BLaER1 treated with 17β-estradiol and CSF1 and Interleukin-3, amounts not matched to agents 10 nM and 100 nM (cell line): ENCODE data around the gene ZNF148.

ENCODE experiments used
- H3K27ac ChIP-seq, 11 experiments: shearing (Covaris generic); formaldehyde crosslinking; 2 replicates each; pipeline ENCODE4 v1.8.1; 2022
- H3K27me3 ChIP-seq, 11 experiments: shearing (Covaris generic); formaldehyde crosslinking; 2 replicates each; pipeline ENCODE4 v1.8.1; 2022
- H3K36me3 ChIP-seq, 11 experiments: shearing (Covaris generic); formaldehyde crosslinking; 2 replicates each; pipeline ENCODE4 v1.8.1; 2022
- H3K4me1 ChIP-seq, 10 experiments: shearing (Covaris generic); formaldehyde crosslinking; 2 replicates each; pipeline ENCODE4 v1.8.1; 2022
- H3K4me2 ChIP-seq, 11 experiments: shearing (Covaris generic); formaldehyde crosslinking; 2 replicates each; pipeline ENCODE4 v1.8.1; 2022
- H3K4me3 ChIP-seq, 10 experiments: shearing (Covaris generic); formaldehyde crosslinking; 2 replicates each; pipeline ENCODE4 v1.8.1; 2022
- H3K9ac ChIP-seq, 11 experiments: shearing (Covaris generic); formaldehyde crosslinking; 2 replicates each; pipeline ENCODE4 v1.8.1; 2022
- H3K9me3 ChIP-seq, 11 experiments: shearing (Covaris generic); formaldehyde crosslinking; replicated peaks in 1 of 11; 2 replicates each; pipeline ENCODE4 v1.8.1; 2022
- H4K20me1 ChIP-seq, 11 experiments: shearing (Covaris generic); formaldehyde crosslinking; 2 replicates each; pipeline ENCODE4 v1.8.1; 2022
- Cebpa-rat ChIP-seq, 11 experiments: shearing (Covaris generic); IDR thresholded peaks; 2 replicates each; pipeline ENCODE4 v1.8.1; 2022

ZNF148 gene

GRCh38 chr3:125229707-125230106 lies 145.4 kb downstream of the ZNF148 start:
- no peaks in the 10 kb centered on the region for H3K4me1 ChIP-seq
- no peak overlapping the region for H3K4me3 ChIP-seq
- H3K36me3 ChIP-seq, result peaks cover 27 to 79% (median 49%) of the 10 kb centered on the region in 11 experiments
- H3K9ac ChIP-seq, result no peak overlapping the region
- no peak overlapping the region for H3K27ac ChIP-seq
- peaks cover 0 to under 1% (median 0%) of the 10 kb centered on the region in 11 experiments; a peak in 2 of 22 replicates for H3K9me3 ChIP-seq
- no peak for TF ChIP-seq Cebpa-rat (IDR thresholded peaks at IDR 0.05)
- peaks cover 0 to 39% (median 0%) of the 10 kb centered on the region in 11 experiments; a peak in 4 of 22 replicates for H4K20me1 ChIP-seq
- no peaks in the 10 kb centered on the region for H3K27me3 ChIP-seq
- no peak overlapping the region for H3K4me2 ChIP-seq

- Histone ChIP-seq H3K9ac (no peak overlapping the region), H3K27me3 (no peaks in the 10 kb centered on the region), H4K20me1 (peaks cover 0 to 36% (median 0%) of the 10 kb centered on the region in 11 experiments; a peak in 4 of 22 replicates), H3K4me3 (no peak overlapping the region), H3K4me1 (no peaks in the 10 kb centered on the region), H3K9me3 (no peaks in the 10 kb centered on the region; a peak in 1 of 22 replicates), H3K36me3 (peaks cover 26 to 74% (median 44%) of the 10 kb centered on the region in 11 experiments), H3K27ac (no peak overlapping the region), H3K4me2 (no peak overlapping the region)
- no peak for TF ChIP-seq Cebpa-rat (IDR thresholded peaks at IDR 0.05)
Observed at GRCh38 chr3:125229168-125229567, 146.0 kb downstream of the ZNF148 start.

- TF ChIP-seq Cebpa-rat (IDR thresholded peaks at IDR 0.05), result no peak
- peaks cover 0 to 10% (median 2%) of the 10 kb centered on the region in 11 experiments; a peak in 6 of 22 replicates for H3K36me3 ChIP-seq
- no peak overlapping the region for H3K27ac ChIP-seq
- no peak overlapping the region for H3K9ac ChIP-seq
- H3K4me1 ChIP-seq, result peaks cover 0 to 15% (median 3%) of the 10 kb centered on the region in 10 experiments; a peak in 9 of 20 replicates
- no peaks in the 10 kb centered on the region for H3K9me3 ChIP-seq
- peaks cover 0 to 9% (median 0%) of the 10 kb centered on the region in 11 experiments; a peak in 1 of 22 replicates for H4K20me1 ChIP-seq
- no peaks in the 10 kb centered on the region for H3K27me3 ChIP-seq
- no peak overlapping the region for H3K4me3 ChIP-seq
- no peak overlapping the region; a peak in 1 of 22 replicates for H3K4me2 ChIP-seq
Observed at GRCh38 chr3:125221831-125222230, 153.3 kb downstream of the ZNF148 start.

GRCh38 chr3:125220727-125221429 lies 154.2 kb downstream of the ZNF148 start:
- H3K9ac ChIP-seq, result no peak overlapping the region
- no peaks in the 10 kb centered on the region for H3K9me3 ChIP-seq
- H4K20me1 ChIP-seq, result peaks cover 0 to 9% (median 0%) of the 10 kb centered on the region in 11 experiments; a peak in 1 of 22 replicates
- H3K27me3 ChIP-seq, result no peaks in the 10 kb centered on the region
- H3K4me1 ChIP-seq, result peaks cover 0 to 15% (median 3%) of the 10 kb centered on the region in 10 experiments; a peak in 9 of 20 replicates
- peak overlapping the region in 3 of 11 experiments; percentile 14 to 59 (median 38); a peak in 5 of 22 replicates for H3K4me2 ChIP-seq
- no peak overlapping the region for H3K27ac ChIP-seq
- TF ChIP-seq Cebpa-rat (IDR thresholded peaks at IDR 0.05), result no peak
- H3K36me3 ChIP-seq, result peaks cover 0 to 9% (median 0%) of the 10 kb centered on the region in 11 experiments; a peak in 3 of 22 replicates
- H3K4me3 ChIP-seq, result no peak overlapping the region

GRCh38 chr3:125220183-125220582 lies 154.9 kb downstream of the ZNF148 start:
- TF ChIP-seq Cebpa-rat (IDR thresholded peaks at IDR 0.05), result no peak
- H3K27ac ChIP-seq, result no peak overlapping the region

GRCh38 chr3:125219261-125219701 lies 155.8 kb downstream of the ZNF148 start:
- Histone ChIP-seq H4K20me1 (peaks cover 0 to 9% (median 0%) of the 10 kb centered on the region in 11 experiments; a peak in 1 of 22 replicates), H3K36me3 (no peaks in the 10 kb centered on the region), H3K4me3 (no peak overlapping the region), H3K27ac (no peak overlapping the region), H3K4me1 (peaks cover 0 to 22% (median 10%) of the 10 kb centered on the region in 10 experiments; a peak in 15 of 20 replicates), H3K27me3 (peaks cover 0 to 2% (median 0%) of the 10 kb centered on the region in 11 experiments; a peak in 6 of 22 replicates), H3K9me3 (no peaks in the 10 kb centered on the region), H3K4me2 (no peak overlapping the region), H3K9ac (no peak overlapping the region)
- no peak for TF ChIP-seq Cebpa-rat (IDR thresholded peaks at IDR 0.05)

More at GRCh38 chr3:125220183-125220582, 154.9 kb downstream of the ZNF148 start:
- Histone ChIP-seq H3K27me3 (no peaks in the 10 kb centered on the region), H3K4me3 (no peak overlapping the region), H3K4me1 (peaks cover 0 to 15% (median 3%) of the 10 kb centered on the region in 10 experiments; a peak in 9 of 20 replicates), H3K9me3 (no peaks in the 10 kb centered on the region), H3K36me3 (peaks cover 0 to 4% (median 0%) of the 10 kb centered on the region in 11 experiments; a peak in 1 of 22 replicates), H4K20me1 (peaks cover 0 to 9% (median 0%) of the 10 kb centered on the region in 11 experiments; a peak in 1 of 22 replicates), H3K9ac (no peak overlapping the region), H3K4me2 (no peak overlapping the region)

- H3K4me3 ChIP-seq, result no peak overlapping the region
- peak overlapping the region in 5 of 11 experiments; percentile 9 to 40 (median 23); a peak in 9 of 22 replicates for H3K4me2 ChIP-seq
- H3K4me1 ChIP-seq, result peaks cover 0 to 13% (median 7%) of the 10 kb centered on the region in 10 experiments; a peak in 12 of 20 replicates
- peaks cover 25 to 35% (median 33%) of the 10 kb centered on the region in 11 experiments for H3K27me3 ChIP-seq
- no peak for TF ChIP-seq Cebpa-rat (IDR thresholded peaks at IDR 0.05)
- no peak overlapping the region for H3K9ac ChIP-seq
- no peaks in the 10 kb centered on the region for H3K36me3 ChIP-seq
- H3K27ac ChIP-seq, result no peak overlapping the region
- 0 out of 22 replicates have a peak, but pooled peaks cover 0 to 4% (median 0%) of the 10 kb centered on the region in 11 experiments for H4K20me1 ChIP-seq
- H3K9me3 ChIP-seq, result peaks cover 0 to 8% (median 0%) of the 10 kb centered on the region in 11 experiments; a peak in 4 of 22 replicates
Observed at GRCh38 chr3:125214738-125215137, 160.4 kb downstream of the ZNF148 start.

- Histone ChIP-seq H3K9ac (no peak overlapping the region), H3K4me2 (peak overlapping the region in 4 of 11 experiments; percentile 9 to 40 (median 24); a peak in 5 of 22 replicates)
Observed at GRCh38 chr3:125213946-125214542, 161.1 kb downstream of the ZNF148 start.

More at GRCh38 chr3:125213946-125214542, 161.1 kb downstream of the ZNF148 start:
- Histone ChIP-seq H3K4me1 (peaks cover 0 to 13% (median 7%) of the 10 kb centered on the region in 10 experiments; a peak in 12 of 20 replicates), H3K36me3 (no peaks in the 10 kb centered on the region), H3K27ac (no peak overlapping the region), H3K9me3 (peaks cover 0 to 8% (median 0%) of the 10 kb centered on the region in 11 experiments; a peak in 4 of 22 replicates), H3K4me3 (no peak overlapping the region), H4K20me1 (no peaks in the 10 kb centered on the region), H3K27me3 (peaks cover 25 to 35% (median 33%) of the 10 kb centered on the region in 11 experiments)
- no peak for TF ChIP-seq Cebpa-rat (IDR thresholded peaks at IDR 0.05)
